GM12874 (cell line): Measurements from ENCODE around the gene CPAMD8.
A peak's percentile ranks its signal among the peaks of the same experiment; 100 is the strongest.

Experiments
- TF ChIP-seq, protein P1 (sequence below): IDR thresholded peaks from 2 replicates; pipeline ENCODE4 v1.5.1; 2011; ENCODE audit warnings: low read depth, mild to moderate bottlenecking, control low read depth, low read length, moderate library complexity; ENCODE audit not compliant: insufficient read depth

CPAMD8 gene

DNA sequence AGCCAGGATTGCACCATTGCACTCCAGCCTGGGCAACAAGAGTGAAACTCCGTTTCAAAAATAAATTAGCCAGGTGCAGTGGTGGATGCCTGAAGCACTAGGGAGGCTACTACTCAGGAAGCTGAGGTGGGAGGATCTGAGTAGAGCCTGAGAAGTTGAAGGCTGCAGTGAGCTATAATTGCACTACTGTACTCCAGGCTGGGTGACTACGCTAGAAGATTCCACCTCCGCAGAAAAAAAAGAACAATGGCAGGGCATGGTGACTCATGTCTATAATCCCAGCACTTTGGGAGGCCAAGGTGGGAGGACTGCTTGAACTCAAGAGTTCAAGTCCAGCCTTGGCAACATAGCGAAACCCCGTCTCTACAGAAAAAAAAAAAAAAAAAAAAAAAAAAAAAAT, 28.1 kb upstream of the CPAMD8 start:
- TF ChIP-seq, protein P1, sequence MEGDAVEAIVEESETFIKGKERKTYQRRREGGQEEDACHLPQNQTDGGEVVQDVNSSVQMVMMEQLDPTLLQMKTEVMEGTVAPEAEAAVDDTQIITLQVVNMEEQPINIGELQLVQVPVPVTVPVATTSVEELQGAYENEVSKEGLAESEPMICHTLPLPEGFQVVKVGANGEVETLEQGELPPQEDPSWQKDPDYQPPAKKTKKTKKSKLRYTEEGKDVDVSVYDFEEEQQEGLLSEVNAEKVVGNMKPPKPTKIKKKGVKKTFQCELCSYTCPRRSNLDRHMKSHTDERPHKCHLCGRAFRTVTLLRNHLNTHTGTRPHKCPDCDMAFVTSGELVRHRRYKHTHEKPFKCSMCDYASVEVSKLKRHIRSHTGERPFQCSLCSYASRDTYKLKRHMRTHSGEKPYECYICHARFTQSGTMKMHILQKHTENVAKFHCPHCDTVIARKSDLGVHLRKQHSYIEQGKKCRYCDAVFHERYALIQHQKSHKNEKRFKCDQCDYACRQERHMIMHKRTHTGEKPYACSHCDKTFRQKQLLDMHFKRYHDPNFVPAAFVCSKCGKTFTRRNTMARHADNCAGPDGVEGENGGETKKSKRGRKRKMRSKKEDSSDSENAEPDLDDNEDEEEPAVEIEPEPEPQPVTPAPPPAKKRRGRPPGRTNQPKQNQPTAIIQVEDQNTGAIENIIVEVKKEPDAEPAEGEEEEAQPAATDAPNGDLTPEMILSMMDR = no peak

DNA sequence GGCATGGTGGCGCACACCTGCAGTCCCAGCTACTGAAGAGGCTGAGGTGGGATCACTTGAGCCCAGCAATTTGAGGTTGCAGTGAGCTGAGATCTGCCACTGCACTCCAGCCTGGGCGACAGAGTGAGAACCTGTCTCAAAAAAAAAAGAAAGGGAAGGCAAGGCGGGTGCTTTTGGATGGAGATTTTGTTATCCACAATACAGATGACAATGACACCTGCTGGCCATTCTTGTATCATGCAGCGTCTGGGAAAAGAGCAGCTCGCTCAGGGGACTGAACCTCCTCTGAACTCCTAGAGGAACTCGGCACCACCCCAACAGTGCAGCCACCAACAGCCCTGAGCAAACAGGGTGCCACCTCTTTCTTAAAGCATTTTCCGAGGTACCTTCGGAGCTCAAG, 25.8 kb upstream of the CPAMD8 start:
- TF ChIP-seq, protein P1 = peak; percentile 44

DNA sequence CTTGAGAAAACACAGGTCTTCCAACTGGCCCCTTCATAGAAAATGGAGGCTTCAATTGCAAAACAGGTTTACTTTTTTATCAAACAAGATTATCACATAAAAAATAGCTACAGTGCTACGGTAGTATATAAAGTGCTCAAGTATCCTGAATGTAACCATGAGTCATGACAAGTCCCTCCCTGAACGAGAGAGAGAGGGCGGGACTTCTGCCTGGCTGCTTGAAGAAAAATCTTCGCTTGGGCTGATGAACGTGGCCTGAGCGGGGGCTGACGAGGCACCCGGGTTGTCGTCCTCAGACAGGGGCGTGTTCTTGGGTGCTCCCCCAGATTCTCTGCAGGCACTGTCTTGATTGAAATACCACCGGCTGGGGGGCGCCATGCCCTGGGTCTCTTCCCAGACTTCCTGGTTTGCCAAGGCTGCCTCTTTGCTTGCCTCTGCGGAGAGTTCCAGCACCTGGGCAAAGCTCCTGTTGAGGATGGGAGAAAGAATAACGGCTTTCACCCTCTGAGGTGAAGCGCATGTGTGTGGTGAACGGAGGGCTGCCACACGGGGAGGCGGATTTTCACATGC, 23.2 kb upstream of the CPAMD8 start:
- TF ChIP-seq, protein P1 = no peak

DNA sequence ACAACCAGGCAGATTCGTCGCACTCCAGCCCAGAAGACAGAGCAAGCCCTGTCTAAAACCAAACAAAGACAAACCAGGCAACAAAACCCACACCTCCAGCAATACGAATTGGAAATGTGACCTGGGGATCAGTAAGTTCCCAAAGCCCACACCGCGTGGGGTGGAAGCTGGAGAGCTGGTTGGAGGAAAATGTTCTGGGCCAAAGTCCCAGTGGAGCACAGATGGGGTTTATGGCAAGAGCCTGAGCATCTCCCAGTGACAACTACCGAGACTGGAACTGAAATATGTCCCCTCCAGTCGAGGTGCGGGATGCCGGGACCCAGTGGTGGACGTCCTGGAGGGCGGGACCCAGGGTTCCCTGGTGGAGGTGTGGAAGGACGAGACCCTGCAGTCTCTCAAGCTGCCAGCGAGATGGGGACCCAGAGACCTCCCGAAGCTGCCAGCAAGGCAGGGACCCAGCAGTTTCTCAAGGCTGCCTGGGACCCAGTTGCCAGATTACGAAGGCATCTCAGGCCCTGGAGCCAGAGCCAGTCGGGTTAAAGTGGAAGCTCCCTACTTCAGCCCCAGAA, 22.4 kb upstream of the CPAMD8 start:
- TF ChIP-seq, protein P1 = no peak

DNA sequence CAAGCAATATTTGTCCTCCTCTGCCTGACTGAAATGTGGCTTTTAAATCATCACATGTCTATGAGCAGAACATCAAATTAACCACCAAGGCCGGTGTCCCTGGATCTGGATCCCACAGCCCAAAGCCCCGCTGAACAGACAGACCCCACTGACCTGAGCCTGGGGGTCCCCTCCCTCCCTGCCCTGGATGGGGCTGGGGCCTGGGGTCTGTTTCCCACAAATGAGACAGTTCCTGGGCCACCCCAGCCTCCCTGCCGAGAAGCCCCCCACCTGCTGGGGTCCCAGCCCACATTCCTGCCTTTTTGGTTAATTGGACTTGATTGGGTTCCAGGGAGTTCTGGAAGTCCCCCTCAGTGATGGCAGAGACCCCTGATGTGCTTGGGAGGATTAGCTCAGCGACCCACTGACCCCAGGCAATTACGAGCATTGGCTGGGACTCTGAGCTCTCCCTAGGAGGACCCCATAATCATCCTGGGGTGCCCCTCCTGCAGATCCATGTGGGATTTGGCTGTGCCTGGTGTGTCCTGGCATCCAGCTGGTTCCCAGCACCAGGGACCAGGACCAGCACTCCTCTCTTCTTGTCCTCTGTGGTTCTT, 19.4 kb upstream of the CPAMD8 start:
- TF ChIP-seq, protein P1 = no peak

DNA sequence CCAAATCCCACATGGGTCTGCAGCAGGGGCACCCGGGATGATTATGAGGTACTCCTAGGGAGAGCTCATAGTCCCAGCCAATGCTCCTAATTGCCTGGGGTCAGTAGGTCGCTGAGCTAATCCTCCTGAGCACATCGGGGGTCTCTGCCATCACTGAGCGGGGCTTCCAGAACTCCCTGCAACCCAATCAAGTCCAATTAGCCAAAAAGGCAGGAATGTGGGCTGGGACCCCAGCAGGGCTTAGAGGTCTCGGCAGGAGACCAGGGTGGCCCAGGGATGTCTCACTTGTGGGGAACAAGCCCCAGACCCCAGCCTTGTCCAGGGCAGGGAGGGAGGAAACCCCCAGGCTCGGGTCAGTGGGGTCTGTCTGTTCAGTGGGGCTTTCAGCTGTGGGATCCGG, 17.1 kb upstream of the CPAMD8 start:
- TF ChIP-seq, protein P1 = no peak

DNA sequence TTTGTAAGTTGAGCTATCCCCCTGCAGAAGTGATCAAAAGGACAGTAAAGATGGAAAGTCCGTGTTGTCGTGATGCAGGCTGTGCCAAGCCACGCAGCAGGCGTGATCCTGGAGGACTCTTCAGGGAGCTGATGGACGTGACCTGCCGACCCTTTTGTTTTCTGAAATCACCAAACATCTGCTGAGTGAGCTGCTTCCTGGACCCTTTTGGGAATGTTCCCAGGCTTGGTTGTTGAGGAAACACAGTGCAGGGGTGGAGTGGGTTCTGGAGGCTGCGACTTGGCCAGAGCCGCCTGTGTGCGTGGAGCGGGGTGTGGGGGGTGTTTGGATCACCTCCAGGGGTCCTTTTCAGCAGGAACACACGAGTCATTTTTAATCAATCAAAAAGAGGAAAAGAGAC, 15.4 kb upstream of the CPAMD8 start:
- TF ChIP-seq, protein P1 = no peak
